Prostate gland (tissue), 2 donors: ENCODE data around the gene LRFN4. TPM values are rescaled to one million over a fixed set of nuclear protein-coding genes. Genes with fewer than 3 reads are reported as not detected.
A peak's percentile ranks its signal among the peaks of the same experiment; 100 is the strongest.

ENCODE experiments used
- DNase-seq: peaks from one replicate; pipeline ENCODE4 v3.0.0-alpha.2; 2019; ENCODE audit warnings: low spot score
- H3K27ac ChIP-seq, 2 donors: fragments of 200-600 bp; sonication (generic); 2 replicates each; pipeline ENCODE4 v1.5.1; 2017 to 2019
- H3K27me3 ChIP-seq: fragments of 200-600 bp; sonication (generic); replicated peaks from 2 replicates; pipeline ENCODE4 v1.5.1; 2019; ENCODE audit not compliant: insufficient read depth
- H3K36me3 ChIP-seq, 2 donors: fragments of 200-600 bp; sonication (generic); 1 replicate in 1 of 2; 2 replicates in 1 of 2; pipeline versions ENCODE4 v1.5.1 to v1.8.1; 2017 to 2019
- H3K4me1 ChIP-seq: fragments of 200-600 bp; sonication (generic); replicated peaks from 2 replicates; pipeline ENCODE4 v1.5.1; 2019
- H3K4me3 ChIP-seq, 2 donors: fragments of 200-600 bp; sonication (generic); 2 replicates each; pipeline ENCODE4 v1.5.1; 2017 to 2019
- H3K9me3 ChIP-seq: fragments of 200-600 bp; sonication (generic); 2 replicates; pipeline ENCODE4 v1.5.1; 2017
- CTCF ChIP-seq, 4 experiments: fragments of 200-600 bp in 2 of 4; fragments of 450-650 bp in 2 of 4; sonication (generic) in 2 of 4; IDR thresholded peaks; 1 replicate in 3 of 4; 2 replicates in 1 of 4; pipeline ENCODE4 v1.5.1; 2016 to 2019; ENCODE audit warnings: antibody characterized with exemption in 4 of 4, mild to moderate bottlenecking in 2 of 4, moderate library complexity in 2 of 4
- POLR2A ChIP-seq: fragments of 450-650 bp; IDR thresholded peaks from one replicate; pipeline ENCODE4 v1.6.1; 2016; ENCODE audit warnings: antibody characterized with exemption, mild to moderate bottlenecking
- POLR2AphosphoS5 ChIP-seq: sonication (generic); formaldehyde crosslinking; IDR thresholded peaks from one replicate; pipeline ENCODE4 v1.6.1; 2017; ENCODE audit warnings: antibody characterized with exemption
- WGBS: methylation state at CpG from one replicate; pipeline ENCODE4 v1.1.5; 2018; 5-methylcytosine and 5-hydroxymethylcytosine counted together
- intact Hi-C: fragments of 100-400 bp; cut with DNase I; formaldehyde crosslinking; loops from one replicate; pipeline ENCODE4 v1.14.2; 2022
- total RNA-seq, 2 donors: library from RNA; depleted of rRNA; stranded (reverse); fragments of >200 nt; gene quantifications; one replicate each; pipeline ENCODE4 v1.1.0, GENCODE V29; 2016

The LRFN4 gene
- total RNA-seq, 2 donors from 2014 or later, result 6.6 to 17.3 TPM

DNA sequence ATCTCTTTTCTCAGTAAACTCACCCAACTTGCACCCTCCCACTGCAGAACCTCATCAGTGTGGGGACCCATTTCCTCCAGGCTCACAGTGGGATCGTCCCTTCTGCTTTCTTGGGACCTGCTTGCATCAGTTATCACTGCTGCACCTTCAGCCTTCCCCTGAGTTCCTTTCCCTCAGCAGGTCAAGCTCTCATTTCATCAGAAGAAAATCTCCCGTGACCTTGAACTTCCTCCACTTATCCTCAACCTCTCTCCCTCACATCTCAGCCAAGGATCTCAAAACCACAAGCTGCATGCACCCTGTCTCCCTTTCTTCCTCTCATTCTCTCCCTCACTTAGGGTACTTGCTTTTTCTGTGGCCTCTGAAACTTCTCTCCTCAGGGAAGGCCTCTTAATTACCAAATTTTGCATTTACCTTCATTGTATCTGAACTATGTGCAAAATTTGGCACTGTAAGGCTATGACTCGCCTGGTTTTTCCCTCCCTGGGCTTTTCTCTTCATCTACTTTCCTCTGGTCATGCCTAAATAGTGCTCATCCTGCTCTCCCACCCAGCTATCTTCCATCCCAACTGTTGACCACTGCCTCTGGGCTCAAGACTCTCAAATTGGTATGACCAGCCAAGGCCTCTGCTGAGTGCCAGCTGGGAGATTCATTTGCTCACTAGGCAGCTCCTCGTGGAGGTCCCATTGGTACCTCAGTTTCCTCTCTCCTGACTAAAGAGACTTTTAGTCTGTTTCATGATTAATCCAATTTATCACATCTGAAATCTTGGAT is 16.4 kb upstream of the LRFN4 start:
- TF ChIP-seq CTCF (IDR thresholded peaks at IDR 0.05), result no peak
- TF ChIP-seq POLR2A, result no peak
- TF ChIP-seq POLR2AphosphoS5, result no peak
- intact Hi-C loops, result loop anchor here (5.0 kb wide), 1 partner anchor 42 kb away; no protein-coding TSS in a partner anchor

DNA sequence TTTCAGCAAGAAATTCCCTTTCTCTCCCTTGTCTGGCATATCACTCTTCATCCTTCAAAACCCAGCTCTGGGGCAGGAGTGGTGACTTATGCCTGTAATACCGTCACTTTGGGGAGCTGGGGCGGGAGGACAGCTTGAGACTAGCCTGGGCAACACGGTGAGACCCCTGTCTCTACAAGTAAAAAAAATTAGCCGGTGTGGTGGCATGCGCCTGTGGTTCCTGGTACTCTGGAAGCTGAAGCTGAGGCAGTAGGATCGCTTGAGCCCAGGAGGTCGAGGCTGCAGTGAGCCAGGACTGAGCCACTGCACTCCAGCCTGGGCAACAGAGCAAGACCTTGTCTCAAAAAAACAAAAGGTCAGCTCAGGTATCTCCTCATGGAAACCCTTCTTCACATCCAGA is 15.0 kb upstream of the LRFN4 start:
- no peaks in the 10 kb centered on the region for H3K36me3 ChIP-seq
- intact Hi-C loops, result loop anchor here (5.0 kb wide), 1 partner anchor 40 kb away; no protein-coding TSS in a partner anchor

More for the DNA sequence above, 16.4 kb upstream of the LRFN4 start:
- no peak for DNase-seq
- Histone ChIP-seq H3K27me3 (no peaks in the 10 kb centered on the region), H3K36me3 (no peaks in the 10 kb centered on the region), H3K27ac (no peak overlapping the region), H3K4me1 (peaks cover 13% of the 10 kb centered on the region), H3K4me3 (no peak overlapping the region), H3K9me3 (no peaks in the 10 kb centered on the region)
- 87% methylated on average over 4 of the region's 4 CpGs for WGBS

GRCh38 chr11:66842501-66842895 is 14.4 kb upstream of the LRFN4 start:
- Histone ChIP-seq H3K9me3 (no peaks in the 10 kb centered on the region), H3K27me3 (no peaks in the 10 kb centered on the region), H3K4me1 (peaks cover 13% of the 10 kb centered on the region), H3K36me3 (no peaks in the 10 kb centered on the region), H3K4me3 (peak overlapping the region; percentile 92 to 99), H3K27ac (peak overlapping the region; percentile 93 to 96)
- intact Hi-C loops, result loop anchor here (5.0 kb wide), 1 partner anchor 40 kb away; no protein-coding TSS in a partner anchor
- DNase-seq, result no peak
- TF ChIP-seq CTCF (IDR thresholded peaks at IDR 0.05) (no peak), POLR2AphosphoS5 (no peak)
- 5% methylated on average over 10 of the region's 11 CpGs for WGBS

More for the DNA sequence above, 15.0 kb upstream of the LRFN4 start:
- Histone ChIP-seq H3K9me3 (no peaks in the 10 kb centered on the region), H3K4me1 (peaks cover 13% of the 10 kb centered on the region), H3K4me3 (peak overlapping the region in 1 of 2 donors; percentile 92), H3K27me3 (no peaks in the 10 kb centered on the region), H3K27ac (no peak overlapping the region)
- no peak for TF ChIP-seq CTCF (IDR thresholded peaks at IDR 0.05)
- TF ChIP-seq POLR2AphosphoS5, result no peak
- TF ChIP-seq POLR2A, result no peak
- 88% methylated on average over 7 of the region's 7 CpGs for WGBS
- DNase-seq, result no peak

- Histone ChIP-seq H3K36me3 (no peaks in the 10 kb centered on the region), H3K9me3 (no peaks in the 10 kb centered on the region), H3K4me1 (peaks cover 13% of the 10 kb centered on the region), H3K4me3 (peak within 1 kb of the TSS; percentile 92 to 99), H3K27ac (peak within 1 kb of the TSS; percentile 93 to 96), H3K27me3 (no peaks in the 10 kb centered on the region)
- WGBS, result under 1% methylated on average over 80 of the region's 98 CpGs
- TF ChIP-seq POLR2AphosphoS5 (peak; percentile 79), CTCF (IDR thresholded peaks at IDR 0.05) (peak in 1 of 4 experiments; percentile 12), POLR2A (peak; percentile 91)
- DNase-seq, result peak; percentile 85
- intact Hi-C loops, result loop anchor here (5.0 kb wide), 1 partner anchor 39 kb away; no protein-coding TSS in a partner anchor
Measured at GRCh38 chr11:66842896-66843775, 13.7 kb upstream of the LRFN4 start, which contains the start of gene RCE1. Gene RCE1, plus strand, starts transcription at chr11:66843441. Its CDS starts 15 bp downstream, at chr11:66843456.
